Coronary artery (tissue), 2 donors: ENCODE results near the gene DLG2.

Experiments used
- DNase-seq: peaks from one replicate; pipeline ENCODE4 v3.0.0-alpha.2; 2017; ENCODE audit warnings: low spot score
- H3K27ac ChIP-seq, 2 donors: fragments of 200-600 bp; sonication (generic); one replicate each; pipeline ENCODE4 v1.5.1; 2016 to 2019
- H3K4me3 ChIP-seq: fragments of 200-600 bp; sonication (generic); 2 replicates; pipeline ENCODE4 v1.5.1; 2016; ENCODE audit warnings: mild to moderate bottlenecking, moderate library complexity
- CTCF ChIP-seq: fragments of 200-600 bp; sonication (generic); IDR thresholded peaks from one replicate; pipeline ENCODE4 v1.5.1; 2019; ENCODE audit warnings: antibody characterized with exemption

The DLG2 gene

DNA sequence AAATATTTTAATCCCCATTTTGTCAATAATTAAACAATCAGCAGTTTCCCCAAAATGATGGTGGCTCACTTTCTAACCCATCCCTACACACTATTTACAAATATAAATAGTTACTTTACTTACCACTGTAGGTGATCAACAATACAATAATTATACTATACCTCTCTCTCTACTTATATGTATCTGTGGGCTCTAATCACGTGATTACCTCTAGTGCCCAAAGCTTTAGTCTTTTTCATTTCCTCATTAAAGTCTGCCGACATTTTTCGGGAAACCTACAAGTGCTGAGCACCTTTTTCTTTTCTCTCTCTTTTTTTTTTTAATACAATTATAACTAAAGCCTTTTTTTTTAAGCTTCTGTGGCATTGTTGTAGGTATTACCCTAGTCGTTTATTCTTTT, 23.9 kb downstream of the DLG2 start:
- no peak for DNase-seq
- Histone ChIP-seq H3K27ac (no peak overlapping the region), H3K4me3 (no peak overlapping the region)
- TF ChIP-seq CTCF: no peak

GRCh38 chr11:85602526-85603213, 24.5 kb downstream of the DLG2 start:
- DNase-seq: no peak

DNA sequence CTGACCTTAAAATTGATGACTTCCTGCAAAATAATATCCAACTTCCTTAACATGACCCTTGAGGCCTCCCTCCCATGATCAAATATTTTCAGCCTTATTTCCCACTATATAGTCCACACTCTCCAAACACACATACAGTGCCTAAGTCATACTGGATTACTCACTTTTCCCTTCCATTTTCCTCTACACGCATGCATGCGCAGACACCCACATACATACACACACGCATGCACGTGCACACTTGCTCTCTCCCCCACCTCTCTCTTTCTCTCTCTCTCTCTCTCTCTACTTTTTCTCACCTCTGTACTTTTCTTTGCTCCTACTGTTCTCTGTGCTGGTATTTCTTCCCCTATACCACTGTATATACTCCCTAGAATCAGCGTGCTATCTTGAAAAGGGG, 28.1 kb downstream of the DLG2 start:
- DNase-seq: no peak
- no peak overlapping the region for H3K27ac ChIP-seq
- no peak for TF ChIP-seq CTCF

More at GRCh38 chr11:85602526-85603213, 24.5 kb downstream of the DLG2 start:
- H3K4me3 ChIP-seq: no peak overlapping the region
- no peak overlapping the region for H3K27ac ChIP-seq
- TF ChIP-seq CTCF: no peak

GRCh38 chr11:85596886-85597285, 30.3 kb downstream of the DLG2 start:
- DNase-seq: no peak
- Histone ChIP-seq H3K27ac (no peak overlapping the region), H3K4me3 (no peak overlapping the region)
- no peak for TF ChIP-seq CTCF

More for the DNA sequence above, 28.1 kb downstream of the DLG2 start:
- no peak overlapping the region for H3K4me3 ChIP-seq

GRCh38 chr11:85595285-85595884, 31.8 kb downstream of the DLG2 start:
- Histone ChIP-seq H3K4me3 (no peak overlapping the region), H3K27ac (no peak overlapping the region)
- peak; percentile 40 for TF ChIP-seq CTCF
- DNase-seq: no peak

- TF ChIP-seq CTCF: no peak
- Histone ChIP-seq H3K4me3 (no peak overlapping the region), H3K27ac (no peak overlapping the region)
- DNase-seq: no peak
Observed at GRCh38 chr11:85590848-85591483, 36.2 kb downstream of the DLG2 start.
